ENCODE results near the gene ETV4. TPM values are rescaled to one million over a fixed set of nuclear protein-coding genes. Genes with fewer than 3 reads are reported as not detected.

The ETV4 gene
- total RNA-seq, 2 donors from 2014 or later = 1.4 to 9.0 TPM

- Histone ChIP-seq H3K36me3 (no peaks in the 10 kb centered on the region), H3K9me3 (no peaks in the 10 kb centered on the region), H3K4me1 (no peaks in the 10 kb centered on the region), H3K9ac (ENCODE audit: low read depth in 2 of 2, low read length in 2 of 2) (no peak overlapping the region), H3K4me3 (no peak overlapping the region), H3K27ac (no peak overlapping the region), H3K27me3 (no peaks in the 10 kb centered on the region)
- intact Hi-C loops (cut with DNase I) = loop anchor here (2.0 to 5.0 kb wide), 3 partner anchors 57 to 183 kb away; no protein-coding TSS in a partner anchor
- DNase-seq = no peak
- TF ChIP-seq CTCF (IDR thresholded peaks at IDR 0.05) = no peak
Measured at GRCh38 chr17:43579566-43580140, 33.5 kb upstream of the ETV4 start.

GRCh38 chr17:43578699-43579565, 32.8 kb upstream of the ETV4 start:
- peak overlapping the region; percentile 18 for H3K27ac ChIP-seq
- H3K4me1 ChIP-seq = peaks cover 7% of the 10 kb centered on the region
- TF ChIP-seq CTCF (IDR thresholded peaks at IDR 0.05) = no peak
- no peaks in the 10 kb centered on the region for H3K27me3 ChIP-seq
- H3K4me3 ChIP-seq = no peak overlapping the region
- H3K9me3 ChIP-seq = no peaks in the 10 kb centered on the region
- H3K9ac ChIP-seq (ENCODE audit: low read depth in 2 of 2, low read length in 2 of 2) = no peak overlapping the region
- no peak for DNase-seq
- no peaks in the 10 kb centered on the region for H3K36me3 ChIP-seq
- intact Hi-C loops (cut with DNase I) = loop anchor here (2.0 to 5.0 kb wide), 3 partner anchors 57 to 183 kb away; no protein-coding TSS in a partner anchor

- H3K9me3 ChIP-seq = no peaks in the 10 kb centered on the region
- no peak overlapping the region for H3K9ac ChIP-seq (ENCODE audit: low read depth in 2 of 2, low read length in 2 of 2)
- peaks cover 8% of the 10 kb centered on the region for H3K4me1 ChIP-seq
- no peaks in the 10 kb centered on the region for H3K27me3 ChIP-seq
- TF ChIP-seq CTCF (IDR thresholded peaks at IDR 0.05) = no peak
- no peak overlapping the region for H3K4me3 ChIP-seq
- H3K36me3 ChIP-seq = no peaks in the 10 kb centered on the region
- DNase-seq = no peak
- intact Hi-C loops (cut with DNase I) = loop anchor here (2.0 to 5.0 kb wide), 3 partner anchors 56 to 184 kb away; no protein-coding TSS in a partner anchor
- H3K27ac ChIP-seq = peak overlapping the region; percentile 18
Measured at GRCh38 chr17:43578404-43578698, 32.2 kb upstream of the ETV4 start.

- Histone ChIP-seq H3K4me3 (no peak overlapping the region), H3K36me3 (no peaks in the 10 kb centered on the region), H3K9me3 (no peaks in the 10 kb centered on the region), H3K9ac (ENCODE audit: low read depth in 2 of 2, low read length in 2 of 2) (no peak overlapping the region), H3K27me3 (no peaks in the 10 kb centered on the region), H3K27ac (peak overlapping the region; percentile 18), H3K4me1 (peaks cover 8% of the 10 kb centered on the region)
- no peak for DNase-seq
- intact Hi-C loops (cut with DNase I) = loop anchor here (2.0 to 5.0 kb wide), 3 partner anchors 56 to 184 kb away; no protein-coding TSS in a partner anchor
- no peak for TF ChIP-seq CTCF (IDR thresholded peaks at IDR 0.05)
Measured at GRCh38 chr17:43577664-43578403, 31.7 kb upstream of the ETV4 start.

- Histone ChIP-seq H3K36me3 (no peaks in the 10 kb centered on the region), H3K27me3 (no peaks in the 10 kb centered on the region), H3K27ac (no peak overlapping the region), H3K9me3 (no peaks in the 10 kb centered on the region), H3K4me3 (no peak overlapping the region), H3K4me1 (peaks cover 8% of the 10 kb centered on the region), H3K9ac (ENCODE audit: low read depth in 2 of 2, low read length in 2 of 2) (no peak overlapping the region)
- DNase-seq = peak; percentile 76
- TF ChIP-seq CTCF (IDR thresholded peaks at IDR 0.05) = peak; percentile 89
- intact Hi-C loops (cut with DNase I) = loop anchor here (5.0 kb wide), 2 partner anchors 54 to 186 kb away; no protein-coding TSS in a partner anchor
Measured at GRCh38 chr17:43576563-43577229, 30.6 kb upstream of the ETV4 start.
